Activated gamma-delta T cell (primary cell): ENCODE results near the gene ARMC6.
"Not testable (repeated sequence)": the region's sequence is repeated elsewhere in the genome, so short reads cannot be mapped to it uniquely, and the experiment has no call there.

Experiments used
- DNase-seq: peaks from one replicate; lab custom pipeline; 2025; lab: John Stamatoyannopoulos, UW

The ARMC6 gene

DNA sequence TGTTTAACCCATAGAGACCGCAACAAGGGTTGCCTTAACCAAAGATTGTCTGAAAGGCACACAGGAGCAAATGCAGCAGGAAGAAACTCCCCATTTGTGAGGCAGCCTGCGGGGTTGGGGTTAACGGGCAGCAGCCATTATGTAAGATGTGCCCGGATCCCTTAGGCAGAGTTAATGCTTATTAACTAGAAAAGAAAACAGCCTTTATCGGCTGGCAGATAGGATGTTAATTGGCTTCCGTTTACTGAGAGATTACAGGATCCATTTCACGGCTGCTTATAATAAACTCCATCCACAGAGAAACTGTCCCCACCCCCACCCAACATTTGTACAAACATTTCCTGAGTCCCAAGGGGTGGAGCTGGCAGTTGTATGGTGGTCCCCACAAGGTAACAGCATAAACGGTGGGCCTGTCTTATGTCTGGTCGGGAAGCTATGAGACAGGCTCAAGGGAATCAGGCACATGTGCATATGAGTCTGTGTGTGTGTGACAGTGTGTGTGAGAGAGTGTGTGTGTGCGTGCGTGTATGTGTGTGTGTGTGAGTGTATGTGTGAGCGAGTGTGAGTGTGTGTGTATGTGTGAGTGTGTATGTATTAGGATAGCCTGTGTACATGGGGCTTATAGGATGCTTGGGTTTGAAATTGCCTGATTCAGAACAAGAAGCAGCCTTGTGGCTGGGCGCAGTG lies 40.9 kb downstream of the ARMC6 start:
- no peak for DNase-seq

DNA sequence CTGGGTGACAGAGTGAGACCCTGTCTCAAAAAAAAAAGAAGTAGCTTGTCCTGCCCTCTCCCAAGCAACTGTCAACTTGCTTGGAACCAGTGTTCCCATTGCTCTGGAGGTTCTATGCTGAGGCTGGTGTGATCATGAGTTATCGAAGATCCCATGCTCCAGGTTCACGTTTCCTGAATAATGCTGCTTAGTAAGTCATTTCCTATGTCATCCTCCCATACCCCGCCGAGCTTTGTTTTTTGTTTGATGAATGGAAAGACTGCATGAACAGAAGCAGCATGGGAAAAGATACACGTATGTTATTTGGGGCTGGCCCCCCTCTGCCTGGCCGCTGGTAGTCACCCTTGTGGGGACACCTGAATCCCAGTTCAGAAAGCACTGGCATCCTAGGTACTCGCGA lies 41.7 kb downstream of the ARMC6 start:
- DNase-seq: no peak

DNA sequence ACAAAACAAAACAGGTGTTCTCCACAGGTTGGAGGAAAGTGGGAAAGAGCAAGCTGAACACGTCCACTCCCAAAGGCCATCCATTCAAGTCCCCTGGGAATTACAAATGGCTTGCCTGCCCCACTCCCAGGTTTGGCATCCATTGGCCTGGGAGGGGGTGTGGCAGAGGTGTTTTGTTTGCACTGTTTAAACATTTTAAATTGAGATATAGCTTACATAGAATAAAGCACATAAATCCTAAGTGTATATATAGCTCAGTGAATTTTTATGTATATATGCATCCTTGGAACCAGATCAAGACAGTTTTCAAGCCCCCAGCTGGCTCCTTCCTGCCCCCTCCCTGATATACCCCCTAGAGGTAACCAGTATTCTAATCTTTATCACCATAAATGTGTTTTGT lies 43.1 kb downstream of the ARMC6 start:
- DNase-seq: no peak

DNA sequence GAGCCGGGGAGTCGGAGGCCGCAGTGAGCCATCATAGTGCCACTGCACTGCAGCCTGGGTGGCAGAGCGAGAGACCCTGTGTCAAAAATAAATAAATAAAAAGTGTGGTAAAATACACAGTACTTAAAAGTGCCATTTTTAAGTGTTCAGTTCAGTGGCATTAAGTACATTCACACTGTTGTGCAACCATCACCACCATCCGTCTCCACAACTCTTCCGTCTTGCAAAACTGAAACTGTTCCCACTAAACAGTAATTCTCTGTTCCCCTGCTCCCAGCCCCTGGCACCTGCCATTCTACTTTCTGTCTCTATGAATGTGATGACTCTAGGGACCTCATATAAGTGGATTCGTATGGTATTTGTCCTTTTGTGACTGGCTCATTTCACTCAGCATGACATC lies 43.7 kb downstream of the ARMC6 start:
- DNase-seq: no peak

DNA sequence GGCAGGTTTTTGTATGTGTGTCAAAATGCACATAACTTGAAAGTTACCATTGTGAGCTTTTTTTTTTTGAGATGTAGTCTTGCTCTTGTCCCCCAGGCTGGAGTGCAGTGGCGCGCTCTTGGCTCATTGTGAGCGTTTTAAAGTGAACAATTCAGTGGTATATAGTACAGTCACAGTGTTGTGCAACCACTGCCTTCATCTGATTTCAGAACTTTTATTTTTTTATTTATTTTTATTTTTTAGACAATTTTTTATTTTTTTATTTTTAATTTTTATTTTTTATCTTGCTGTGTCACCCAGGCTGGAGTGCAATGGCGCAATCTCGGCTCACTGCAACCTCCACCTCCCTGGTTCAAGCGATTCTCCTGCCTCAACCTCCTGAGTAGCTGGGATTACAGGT lies 45.4 kb downstream of the ARMC6 start:
- DNase-seq: no peak

DNA sequence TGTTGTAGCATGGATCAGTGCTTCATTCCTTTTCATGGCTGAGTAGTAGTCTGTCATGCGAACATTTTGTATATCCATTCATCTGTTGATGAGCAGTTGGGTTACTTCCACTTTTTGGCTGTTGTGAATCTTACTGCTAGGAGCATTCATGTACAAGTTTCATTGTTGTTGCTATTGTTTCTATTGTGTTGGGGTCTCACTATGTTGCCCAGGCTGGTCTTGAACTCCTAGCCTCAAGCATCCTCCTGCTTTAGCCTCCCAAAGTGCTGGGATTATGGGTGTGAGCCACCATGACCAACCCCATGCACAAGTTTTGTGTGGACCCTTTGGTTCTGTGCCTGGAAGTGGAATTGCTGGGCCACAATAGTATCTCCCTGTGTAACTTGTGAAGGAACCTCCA lies 46.2 kb downstream of the ARMC6 start:
- no peak for DNase-seq

DNA sequence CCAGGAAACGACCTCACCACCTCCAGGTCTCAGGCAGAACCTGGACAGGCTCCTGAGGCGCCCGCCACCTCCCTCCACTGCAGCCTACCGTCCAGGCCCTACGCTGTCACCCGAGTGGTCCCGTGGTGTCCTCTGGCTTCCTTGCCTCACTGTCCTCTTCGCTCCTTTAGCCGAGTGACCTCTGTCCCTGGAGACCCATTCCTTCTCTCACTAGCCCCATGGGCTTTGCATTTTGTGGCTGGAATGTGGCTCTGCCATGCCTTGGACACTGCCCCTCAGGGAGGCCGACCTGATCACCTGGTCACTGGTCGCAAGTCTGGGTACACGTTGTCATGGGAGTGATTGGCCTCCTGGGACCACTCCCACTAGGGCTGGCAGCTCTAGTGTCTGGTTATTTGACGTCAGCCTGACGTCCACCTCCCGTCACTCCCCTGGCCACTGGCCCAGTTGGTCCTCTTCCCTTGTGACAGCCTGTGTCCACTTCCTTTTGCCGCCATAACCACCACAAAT lies 48.3 kb downstream of the ARMC6 start:
- DNase-seq: no peak

DNA sequence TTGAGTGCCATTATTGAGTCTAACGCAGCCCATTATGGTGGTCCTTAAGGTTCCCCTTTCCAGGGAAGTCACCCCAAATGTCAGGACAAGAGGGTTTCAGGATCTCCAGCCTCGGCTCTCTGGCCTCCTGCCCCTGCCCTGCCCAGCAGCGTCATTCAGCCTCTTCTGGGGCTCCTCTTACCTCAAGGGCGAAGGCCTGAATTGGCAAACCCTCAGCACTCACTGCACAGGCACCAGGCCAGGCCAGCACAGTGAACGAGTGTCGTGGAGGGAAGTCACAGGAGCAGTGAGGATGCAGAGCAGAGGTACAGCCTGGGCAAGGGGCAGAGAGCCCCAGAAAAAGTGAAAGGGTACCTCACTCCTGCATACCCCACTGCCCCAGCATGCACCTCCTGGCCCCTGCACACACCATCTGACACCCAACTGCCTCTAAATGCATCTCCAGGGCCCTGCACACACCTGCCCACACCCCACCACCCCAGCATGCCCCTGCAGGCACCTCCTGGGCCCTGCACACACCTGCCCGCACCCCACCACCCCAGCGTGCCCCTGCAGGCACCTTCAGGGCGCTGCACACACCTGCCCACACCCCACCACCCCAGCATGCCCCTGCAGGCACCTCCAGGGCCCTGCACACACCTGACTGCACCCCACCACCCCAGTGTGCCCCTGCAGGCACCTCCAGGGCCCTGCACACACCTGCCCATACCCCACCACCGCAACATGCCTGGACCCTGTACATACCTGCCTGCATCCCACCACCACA lies 50.2 kb downstream of the ARMC6 start:
- DNase-seq: no peak

DNA sequence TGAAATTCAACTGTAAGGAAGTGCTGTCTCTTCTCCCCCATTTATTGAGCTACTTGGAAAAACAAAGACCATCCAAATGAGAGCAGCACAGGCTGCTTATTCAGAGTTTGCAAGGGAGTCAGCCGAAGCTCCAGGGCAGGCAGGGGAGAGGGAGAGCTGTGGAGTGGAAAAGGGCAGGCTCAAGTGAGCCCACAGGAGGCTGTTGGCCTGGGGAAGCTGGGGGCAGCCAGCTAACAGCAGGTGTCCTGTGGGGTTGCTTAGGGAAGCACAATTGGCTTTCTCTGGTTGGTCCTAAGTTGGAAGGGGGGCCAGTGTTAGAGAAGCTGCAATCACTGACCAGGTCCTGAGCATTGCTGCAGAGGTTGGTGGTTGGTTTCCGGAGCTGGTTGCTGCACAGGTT lies 54.3 kb downstream of the ARMC6 start:
- DNase-seq: no peak

DNA sequence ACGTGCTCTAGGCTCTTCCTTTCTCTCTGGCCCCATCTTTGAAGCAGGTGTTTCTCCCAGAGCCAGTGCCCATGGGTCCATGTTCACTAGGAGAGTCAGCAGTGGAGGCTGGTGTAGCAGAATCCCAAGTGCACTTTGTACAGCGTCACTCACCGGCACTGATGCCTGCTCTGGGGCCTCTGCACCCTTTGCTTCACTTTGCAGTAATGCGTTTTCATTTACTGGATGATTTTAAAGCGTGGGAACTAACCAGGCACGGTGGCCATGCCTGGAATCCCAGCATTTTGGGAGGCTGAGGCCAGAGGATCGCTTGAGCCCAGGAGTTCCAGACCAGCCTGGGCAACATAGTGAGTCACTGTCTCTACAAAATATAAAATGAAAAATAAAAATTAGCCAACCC lies 61.1 kb downstream of the ARMC6 start:
- DNase-seq: no peak

DNA sequence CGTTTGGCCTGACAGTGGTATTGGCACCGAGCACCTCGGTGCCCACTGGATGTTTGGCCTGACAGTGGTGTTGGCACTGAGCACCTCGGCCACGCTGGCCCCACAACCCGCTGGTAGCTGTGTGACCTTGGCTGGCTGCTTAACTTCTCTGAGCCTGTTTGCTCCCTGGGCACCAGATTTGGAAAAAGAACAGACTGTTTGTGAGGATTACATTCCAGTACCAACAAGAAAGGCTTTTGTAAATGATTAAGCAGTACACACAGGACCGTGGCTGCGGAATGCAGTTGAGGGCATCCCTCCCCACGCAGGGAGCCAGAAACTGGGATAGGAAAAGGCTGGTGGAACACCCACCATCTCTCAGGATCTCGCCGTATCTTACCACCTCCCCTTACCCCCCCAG lies 62.3 kb downstream of the ARMC6 start:
- DNase-seq: no peak

DNA sequence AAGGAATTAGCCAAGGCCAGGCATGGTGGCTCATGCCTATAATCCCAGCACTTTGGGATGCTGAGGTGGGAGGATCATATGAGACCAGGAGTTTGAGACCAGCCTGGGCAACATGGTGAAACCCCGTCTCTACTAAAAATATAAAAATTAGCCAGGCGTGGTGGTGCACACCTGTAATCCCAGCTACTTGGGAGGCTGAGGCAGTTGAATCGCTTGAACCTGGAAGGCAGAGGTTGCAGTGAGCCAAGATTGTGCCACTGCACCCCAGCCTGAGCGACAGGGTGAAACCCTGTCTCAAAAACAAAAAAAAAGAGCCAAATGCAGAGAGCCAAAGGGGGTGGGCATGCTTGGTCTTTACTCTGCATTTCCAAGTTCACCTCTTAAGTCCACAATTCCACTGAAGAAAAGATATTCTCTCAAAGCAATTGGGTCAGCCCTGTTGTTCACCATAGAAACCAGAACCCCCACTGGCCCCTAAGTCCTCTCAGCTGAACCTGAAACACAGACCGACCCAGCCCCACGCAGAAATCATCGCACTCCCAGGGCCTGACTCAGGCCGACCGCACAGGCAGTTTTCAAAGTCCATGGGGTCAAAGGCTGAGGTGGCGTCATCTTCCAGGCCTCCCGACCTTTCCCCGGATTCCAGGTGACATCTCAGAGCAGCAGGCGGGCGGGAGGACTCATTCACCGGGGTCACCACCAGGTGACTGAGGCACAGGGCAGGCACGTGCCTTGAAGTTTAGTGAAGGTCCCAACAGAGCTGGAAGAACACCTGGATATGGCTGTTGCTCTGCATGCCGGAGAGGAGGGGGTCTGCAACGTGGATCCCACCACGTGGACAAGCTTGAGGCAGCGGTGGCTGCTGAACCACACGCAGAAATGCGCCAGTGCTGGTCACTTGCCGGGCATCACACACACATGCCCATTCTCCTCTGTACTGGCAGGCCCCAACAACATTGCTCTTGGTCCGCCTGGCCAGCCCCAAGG lies 63.5 kb downstream of the ARMC6 start:
- no peak for DNase-seq

DNA sequence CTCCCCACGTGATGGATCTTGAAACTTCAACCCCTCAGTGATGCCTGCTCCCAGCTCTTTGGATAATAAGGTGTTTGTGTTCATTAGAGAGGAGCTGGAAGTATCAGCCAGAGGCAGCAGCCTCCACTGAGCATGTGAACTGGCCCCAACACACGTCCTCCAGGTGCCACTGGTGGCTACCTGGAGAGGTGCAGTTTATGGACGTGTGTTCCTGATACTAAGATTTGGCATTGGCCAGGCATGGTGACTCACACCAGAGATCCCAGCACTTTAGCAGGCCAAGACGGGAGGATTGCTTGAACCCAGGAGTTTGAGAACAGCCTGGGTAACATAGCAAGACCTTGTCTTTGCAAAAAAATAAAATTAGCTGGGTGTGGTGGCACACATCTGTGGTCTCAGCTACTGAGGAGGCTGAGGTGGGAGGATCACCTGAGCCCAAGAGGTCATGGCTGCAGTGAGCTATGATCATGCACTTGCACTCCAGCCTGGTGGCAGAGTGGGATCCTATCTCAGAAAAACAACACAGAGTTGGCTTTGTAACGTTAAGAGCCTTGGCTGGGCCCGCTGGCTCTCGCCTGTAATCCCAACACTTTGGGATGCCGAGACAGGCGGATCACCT lies 64.8 kb downstream of the ARMC6 start:
- DNase-seq: no peak

DNA sequence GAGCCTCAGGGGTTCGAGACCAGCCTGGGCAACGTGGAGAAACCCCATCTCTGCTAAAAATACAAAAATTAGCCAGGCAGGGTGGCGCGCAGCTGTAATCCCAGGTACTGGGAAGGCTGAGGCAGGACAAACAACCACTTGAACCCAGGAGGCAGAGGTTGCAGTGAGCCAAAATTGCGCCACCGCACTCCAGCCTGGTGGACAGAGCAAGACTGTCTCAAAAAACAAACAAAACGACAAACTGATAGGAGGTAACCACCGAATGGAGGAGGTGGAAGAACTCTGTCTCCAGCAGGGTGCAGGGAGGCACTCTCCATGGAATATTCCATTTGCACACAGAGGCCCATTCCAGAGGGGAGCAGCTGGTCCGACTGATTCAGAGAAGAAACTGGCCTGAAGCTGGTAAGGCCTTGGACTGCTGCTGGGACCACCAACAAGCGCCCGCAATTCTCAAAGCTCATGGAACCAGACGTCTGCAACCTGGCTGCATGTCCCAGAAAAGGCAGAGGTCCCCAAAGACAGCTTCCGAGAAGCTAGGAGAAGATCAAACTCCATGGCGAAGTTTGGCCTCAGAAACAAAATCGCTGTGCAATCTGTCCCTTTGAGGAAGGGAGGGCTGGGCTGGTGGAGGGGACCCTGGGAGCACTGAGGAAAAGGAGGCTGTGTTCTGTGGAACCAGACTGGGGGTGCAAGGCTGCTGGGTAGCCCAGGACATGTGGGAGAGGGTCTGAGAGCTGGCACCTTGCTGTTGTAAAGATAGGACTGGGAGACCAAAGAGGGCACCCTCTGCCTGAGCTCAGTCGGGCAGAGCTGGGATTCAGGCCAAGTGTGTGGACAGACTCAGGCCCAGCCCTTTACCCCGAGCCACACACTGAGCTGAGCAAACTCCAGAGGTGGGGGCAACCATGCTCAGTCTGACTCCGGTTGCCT lies 65.6 kb downstream of the ARMC6 start:
- DNase-seq: no peak

DNA sequence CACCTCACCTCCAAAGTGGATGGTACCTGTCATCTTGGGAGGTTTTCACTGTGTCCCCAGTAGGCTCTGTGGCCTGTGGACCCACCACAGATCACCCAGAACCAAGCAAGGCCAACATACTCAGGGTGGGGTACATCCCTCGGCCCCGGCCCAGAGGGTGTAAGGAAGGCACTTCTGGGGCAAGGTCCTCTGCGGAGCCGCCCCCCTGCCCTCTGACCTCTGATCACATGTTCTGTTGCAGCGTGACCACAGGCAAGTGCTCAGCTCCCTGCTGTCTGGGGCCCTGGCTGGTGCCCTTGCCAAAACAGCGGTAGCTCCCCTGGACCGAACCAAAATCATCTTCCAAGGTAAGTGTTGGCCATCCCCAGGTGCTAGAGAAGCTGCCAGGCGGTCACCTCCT lies 68.1 kb downstream of the ARMC6 start:
- no peak for DNase-seq

DNA sequence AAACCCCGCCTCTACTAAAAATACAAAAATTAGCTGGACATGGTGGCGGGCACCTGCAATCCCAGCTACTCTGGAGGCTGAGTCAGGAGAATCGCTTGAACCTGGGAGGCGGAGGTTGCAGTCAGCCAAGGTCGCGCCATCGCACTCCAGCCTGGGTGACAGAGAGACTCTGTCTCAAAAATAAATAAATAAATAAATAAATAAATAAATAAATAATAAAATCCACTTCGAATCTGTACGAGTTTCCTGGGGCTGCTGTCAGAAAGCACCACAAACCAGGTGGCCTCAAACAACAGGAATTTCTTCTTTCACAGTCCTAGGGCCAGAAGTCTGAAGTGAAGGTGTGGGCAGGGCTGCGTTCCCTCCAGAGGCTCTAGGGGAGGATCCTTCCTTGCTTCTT lies 69.2 kb downstream of the ARMC6 start:
- not testable (repeated sequence) for DNase-seq

DNA sequence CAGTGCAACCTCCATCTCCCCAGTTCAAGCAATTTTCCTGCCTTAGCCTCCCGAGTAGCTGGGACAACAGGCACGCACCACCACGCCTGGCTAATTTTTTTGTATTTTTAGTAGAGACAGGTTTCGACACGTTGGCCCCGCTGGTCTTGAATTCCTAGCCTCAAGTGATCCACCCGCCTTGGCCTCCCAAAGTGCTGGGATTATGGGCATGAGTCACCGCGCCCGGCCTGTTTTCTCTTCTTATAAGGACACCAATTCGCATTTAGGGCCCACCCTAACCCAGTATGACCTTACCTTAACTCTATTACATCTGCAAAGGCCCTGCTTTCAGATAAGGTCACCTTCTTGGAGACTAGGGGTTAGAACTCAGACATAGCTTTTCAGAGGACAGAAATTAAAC lies 69.8 kb downstream of the ARMC6 start:
- DNase-seq: no peak

DNA sequence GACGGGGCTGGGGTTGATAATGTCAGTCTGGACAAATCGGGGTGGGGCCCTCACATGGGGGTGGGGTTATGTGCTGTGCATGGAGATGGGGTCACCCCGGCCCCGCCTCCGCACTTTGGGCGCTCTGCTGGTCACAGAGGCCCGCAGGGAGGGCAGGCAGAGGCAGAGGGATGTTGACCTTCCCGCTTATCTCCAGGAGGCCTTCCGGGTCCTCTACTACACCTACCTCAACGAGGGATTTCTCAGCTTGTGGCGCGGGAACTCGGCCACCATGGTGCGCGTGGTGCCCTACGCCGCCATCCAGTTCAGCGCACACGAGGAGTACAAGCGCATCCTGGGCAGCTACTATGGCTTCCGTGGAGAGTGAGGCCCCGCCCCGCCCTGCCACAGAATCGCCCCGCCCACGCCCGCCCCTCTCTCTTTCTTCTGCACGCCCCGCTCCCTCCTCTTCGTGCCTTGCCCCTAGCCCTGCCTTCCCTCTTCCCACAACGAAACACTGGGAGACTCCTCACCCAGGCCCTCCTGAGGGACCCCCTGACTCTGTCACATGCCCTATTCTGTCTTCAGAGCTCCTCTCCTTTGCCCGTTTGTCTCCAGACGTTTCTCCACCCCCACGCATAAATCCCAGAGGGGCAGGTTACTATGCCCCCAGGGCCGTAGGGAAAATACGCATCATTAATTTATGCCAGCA lies 72.1 kb downstream of the ARMC6 start:
- no peak for DNase-seq

DNA sequence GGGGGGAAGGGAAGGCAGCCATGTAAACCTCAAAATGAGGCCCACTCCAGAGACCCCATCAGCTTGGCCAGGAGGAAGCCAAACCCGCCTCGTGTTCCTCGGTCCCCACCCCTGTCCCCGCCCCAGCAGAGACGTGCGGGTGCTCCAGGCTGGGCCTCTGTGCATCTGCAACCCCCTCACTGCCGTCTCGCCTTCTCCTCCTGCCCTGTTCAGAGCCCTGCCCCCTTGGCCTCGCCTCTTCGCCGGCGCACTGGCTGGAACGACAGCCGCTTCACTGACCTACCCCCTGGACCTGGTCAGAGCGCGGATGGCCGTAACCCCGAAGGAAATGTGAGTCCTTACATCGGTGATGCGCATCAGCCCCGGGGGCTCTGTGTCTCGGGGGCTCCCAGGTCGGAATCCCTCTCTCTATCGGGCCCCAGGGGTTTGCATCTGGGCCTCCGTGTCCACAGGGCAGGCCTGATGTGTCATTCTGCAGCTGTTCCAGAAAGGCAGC lies 72.7 kb downstream of the ARMC6 start:
- DNase-seq: no peak

DNA sequence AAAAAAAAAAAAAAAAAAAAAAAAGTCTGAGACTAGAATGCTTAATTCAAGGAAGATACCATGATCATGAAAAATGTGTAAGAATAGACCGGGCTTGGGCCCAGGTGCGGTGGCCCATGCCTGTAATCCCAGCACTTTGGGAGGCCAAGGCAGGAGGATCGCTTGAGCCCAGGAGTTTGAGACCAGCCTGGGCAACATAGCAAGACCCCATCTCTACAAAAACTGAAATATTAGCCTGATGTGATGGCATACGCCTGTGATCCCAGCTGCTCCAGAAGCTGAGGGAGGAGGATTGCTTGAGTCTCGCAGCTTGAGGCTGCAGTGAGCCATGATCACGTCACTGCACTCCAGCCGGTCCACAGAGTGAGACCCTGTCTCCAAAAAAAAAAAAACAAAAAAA lies 73.5 kb downstream of the ARMC6 start:
- not testable (repeated sequence) for DNase-seq
